Urothelium cell line (cell line): ENCODE results near the gene GGT6.

Source experiments
- DNase-seq: peaks from one replicate; pipeline ENCODE4 v3.0.0; 2011; ENCODE audit warnings: low spot score, mixed read lengths
- FAIRE-seq: peaks from 2 replicates; lab custom pipeline; 2011; peaks lifted over from hg19 to GRCh38; lab: Jason Lieb, UNC

GGT6 gene

DNA sequence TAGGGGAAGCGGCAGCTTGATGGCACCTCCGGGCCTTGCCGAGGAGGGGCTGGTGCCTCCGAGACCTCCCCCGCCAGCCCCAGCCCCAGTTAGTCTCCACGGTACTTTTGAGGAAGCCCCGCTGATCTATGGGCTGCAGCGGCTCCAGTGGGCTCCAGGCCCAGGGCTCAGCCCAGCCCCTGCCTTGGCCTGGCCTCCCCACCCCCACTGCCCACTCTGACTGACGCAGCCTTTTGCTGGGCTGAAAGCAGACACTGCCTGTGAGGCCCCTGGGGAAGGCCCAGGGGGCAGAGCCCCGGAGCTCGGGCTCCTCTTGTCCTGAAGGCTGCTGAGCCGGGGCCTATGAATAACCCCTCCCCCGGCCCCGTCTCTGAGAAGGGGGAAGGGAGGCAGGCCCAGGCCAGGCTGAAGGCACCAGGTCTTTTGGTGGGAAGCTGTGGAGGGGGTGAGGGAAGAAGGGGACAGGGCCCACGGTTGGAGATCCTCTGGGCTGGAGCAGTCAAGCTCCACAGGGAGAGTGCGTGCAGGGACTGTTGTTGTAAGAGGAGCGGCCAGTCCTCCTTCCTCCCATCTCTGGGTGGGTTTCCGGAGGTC lies 16.4 kb upstream of the GGT6 start:
- FAIRE-seq: no peak
- DNase-seq: no peak

DNA sequence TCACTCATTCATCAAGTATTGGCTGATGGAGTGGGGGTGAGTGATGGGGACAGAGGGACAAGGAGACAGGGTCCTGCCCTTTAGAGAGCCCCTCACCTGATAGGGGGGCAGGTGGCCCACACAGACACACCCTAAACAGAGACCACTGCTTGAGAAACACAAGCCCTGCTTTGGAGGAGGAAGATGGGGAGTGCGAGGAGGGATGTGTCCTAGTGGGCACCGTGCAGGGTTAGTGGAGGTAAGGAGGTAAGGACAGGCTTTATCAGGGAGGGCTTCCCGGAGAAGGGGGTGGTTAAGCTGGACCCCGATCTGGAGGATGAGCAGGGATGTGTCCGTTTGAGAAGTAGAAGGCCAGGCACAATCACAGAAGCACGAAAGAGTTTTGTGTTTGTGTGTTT lies 15.8 kb upstream of the GGT6 start:
- FAIRE-seq: no peak
- no peak for DNase-seq

DNA sequence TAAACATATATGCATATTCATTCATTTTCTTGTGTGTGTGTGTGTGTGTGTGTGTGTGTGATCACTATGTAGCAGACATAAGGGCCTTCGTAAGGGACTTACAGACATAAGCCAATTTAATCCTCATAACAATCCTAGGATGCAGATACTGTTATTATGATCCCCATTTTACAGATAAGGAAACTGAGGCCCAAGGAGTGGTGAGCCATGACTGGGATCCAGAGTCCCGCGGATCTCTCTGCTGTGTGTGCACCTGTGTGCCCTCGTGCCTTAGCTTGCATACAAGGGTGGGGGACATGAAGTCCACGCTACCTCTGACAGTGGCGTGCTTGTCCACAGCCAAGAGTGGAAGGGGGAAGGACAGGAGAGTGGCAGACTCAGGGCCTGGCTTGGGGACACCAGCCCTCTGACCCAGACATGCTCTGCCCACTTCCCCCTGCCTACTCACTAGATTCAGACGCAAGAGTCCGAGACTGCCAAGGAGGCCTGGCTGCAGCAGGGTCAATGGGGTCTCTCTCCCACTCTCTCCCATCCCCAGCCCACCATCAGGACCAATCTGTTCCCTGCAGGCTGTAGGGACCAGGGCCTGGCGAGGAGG lies 14.2 kb upstream of the GGT6 start:
- no peak for FAIRE-seq
- no peak for DNase-seq

DNA sequence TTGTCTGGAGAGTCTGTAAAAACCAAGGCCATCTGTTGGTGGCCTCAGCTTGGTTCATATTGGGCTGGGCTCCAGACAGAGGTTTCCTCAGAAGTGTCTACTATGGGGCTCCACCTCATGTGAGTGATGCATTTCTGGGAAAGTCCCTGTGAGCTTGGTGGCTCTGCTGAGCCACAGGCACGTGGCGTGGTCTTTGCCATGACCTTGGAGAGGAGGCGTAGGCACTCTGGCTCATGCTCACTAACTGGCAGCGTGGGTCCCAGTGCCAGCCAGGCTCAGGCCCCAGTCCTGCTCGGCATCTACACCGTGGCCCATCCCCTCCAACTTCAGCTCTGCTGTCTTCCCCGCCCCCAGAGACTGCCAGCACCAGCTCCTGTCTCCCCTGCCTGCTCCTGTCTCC lies 13.3 kb upstream of the GGT6 start:
- no peak for FAIRE-seq

DNA sequence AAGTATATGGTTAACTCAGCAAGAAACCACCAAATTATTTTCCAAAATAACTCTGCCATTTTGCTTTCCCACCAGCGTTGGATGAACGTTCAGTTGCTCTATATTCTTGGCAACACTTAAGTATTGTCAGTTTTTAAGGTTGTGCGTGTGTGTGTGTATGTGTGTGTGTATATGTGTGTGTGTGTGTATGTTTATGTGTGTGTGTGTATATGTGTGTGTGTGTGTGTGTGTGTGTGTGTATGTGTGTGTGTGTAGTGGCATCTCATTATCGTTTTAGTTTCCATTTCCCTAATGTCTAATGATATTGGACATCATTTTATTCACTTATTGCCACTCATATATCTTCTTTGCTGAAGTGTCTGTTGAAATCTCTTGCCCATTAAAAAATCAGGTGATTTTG lies 12.7 kb upstream of the GGT6 start:
- FAIRE-seq: no peak
- DNase-seq: no peak

More for the DNA sequence above, 13.3 kb upstream of the GGT6 start:
- DNase-seq: no peak

DNA sequence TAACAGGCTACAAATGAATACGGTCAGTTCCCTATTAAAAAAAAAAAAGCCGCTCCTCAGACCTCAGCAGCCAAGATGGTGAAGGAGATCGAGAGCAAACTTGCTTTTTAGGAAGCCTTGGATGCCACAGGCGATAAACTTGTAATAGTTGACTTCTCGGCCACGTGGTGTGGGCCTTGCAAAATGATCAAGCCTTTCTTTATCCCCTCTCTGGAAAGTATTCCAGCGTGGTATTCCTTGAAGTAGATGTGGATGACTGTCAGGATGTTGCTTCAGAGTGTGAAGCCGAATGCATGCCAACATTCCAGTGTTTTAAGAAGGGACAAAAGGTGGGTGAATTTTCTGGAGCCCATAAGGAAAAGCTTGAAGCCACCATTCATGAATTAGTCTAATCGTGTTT lies 11.8 kb upstream of the GGT6 start:
- FAIRE-seq (no peak), DNase-seq (no peak)

DNA sequence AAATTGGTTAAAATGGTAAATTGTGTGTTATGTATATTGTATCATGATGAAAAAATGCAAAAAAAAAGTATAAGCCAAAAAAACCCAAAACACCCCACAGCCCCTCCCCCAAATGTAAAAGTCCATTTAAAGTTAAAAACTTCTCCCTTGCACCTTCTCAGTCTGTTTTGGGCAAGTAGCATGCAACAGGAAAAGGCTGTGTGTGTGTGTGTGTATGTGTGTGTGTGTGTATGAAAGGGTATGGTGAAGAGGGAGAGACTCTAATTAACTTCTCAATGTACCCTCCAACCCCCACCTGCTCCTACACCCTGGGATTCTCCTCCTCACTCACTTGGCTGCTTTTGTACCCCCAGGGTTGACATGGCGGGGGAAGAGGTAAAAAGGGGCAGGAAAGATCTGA lies 9.2 kb upstream of the GGT6 start:
- no peak for DNase-seq
- FAIRE-seq: no peak

DNA sequence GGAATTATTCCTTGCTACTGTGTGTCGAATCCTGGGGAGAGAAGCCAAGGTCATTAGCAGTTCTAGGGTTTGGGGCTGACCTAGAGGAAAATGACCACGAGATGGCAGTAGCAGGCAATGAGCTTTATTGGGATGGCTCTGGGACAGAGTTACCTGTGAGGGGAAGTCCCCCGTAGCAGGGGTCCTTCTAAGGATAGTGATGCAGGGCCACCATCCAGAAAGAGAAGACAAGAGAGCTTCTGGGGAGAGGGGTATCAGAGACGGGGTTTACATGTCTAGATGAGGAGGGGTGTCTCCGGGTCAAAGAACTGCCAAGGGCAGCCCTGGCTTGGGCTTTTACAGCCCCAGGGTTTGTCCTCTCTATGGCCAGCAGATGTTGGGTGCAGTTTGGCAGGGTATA lies 6.4 kb upstream of the GGT6 start:
- DNase-seq: peak; percentile 59
- FAIRE-seq: no peak

DNA sequence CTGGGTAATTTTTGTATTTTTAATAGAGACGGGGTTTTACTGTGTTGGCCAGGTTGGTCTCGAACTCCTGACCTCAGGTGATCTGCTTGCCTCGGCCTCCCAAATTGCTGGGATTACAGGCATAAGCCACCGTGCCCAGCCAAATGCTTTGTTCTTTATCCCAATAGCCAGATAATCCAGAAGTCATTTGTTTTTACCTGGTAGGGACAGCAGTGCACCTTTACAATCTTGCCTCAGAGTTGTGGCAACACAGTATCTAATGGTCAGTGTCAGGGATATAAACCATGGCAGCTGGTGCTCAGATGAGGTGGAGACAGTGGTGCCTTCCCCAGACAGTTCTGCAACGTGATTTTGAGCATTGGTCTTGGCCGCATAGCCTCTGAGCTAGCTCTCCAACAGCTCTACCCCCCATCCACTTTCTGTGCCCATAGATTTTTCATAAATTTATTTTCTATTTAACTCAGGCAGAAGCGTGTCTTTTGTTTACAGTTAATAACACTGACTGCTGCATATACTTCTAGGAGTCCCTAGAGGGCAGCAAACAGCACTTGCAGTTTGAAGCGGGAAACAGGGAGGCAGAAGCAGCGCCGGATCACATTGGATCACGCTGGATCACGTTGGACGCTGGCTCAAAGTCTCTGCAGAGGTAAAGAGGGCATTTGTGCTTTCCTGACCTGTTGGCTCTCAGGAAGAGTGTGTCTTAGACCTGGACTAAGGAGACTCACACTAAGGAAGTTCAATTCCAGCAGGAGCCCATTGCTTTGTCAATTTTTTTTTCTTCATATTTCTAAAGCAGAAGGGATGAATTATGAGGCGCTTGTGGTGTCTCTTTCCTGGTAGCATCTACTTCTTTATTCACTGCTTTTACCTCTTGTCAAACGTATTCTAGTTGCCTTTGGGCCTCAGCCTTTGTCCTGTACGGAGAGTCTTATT lies 5.1 kb upstream of the GGT6 start:
- DNase-seq (peak; percentile 65), FAIRE-seq (no peak)

DNA sequence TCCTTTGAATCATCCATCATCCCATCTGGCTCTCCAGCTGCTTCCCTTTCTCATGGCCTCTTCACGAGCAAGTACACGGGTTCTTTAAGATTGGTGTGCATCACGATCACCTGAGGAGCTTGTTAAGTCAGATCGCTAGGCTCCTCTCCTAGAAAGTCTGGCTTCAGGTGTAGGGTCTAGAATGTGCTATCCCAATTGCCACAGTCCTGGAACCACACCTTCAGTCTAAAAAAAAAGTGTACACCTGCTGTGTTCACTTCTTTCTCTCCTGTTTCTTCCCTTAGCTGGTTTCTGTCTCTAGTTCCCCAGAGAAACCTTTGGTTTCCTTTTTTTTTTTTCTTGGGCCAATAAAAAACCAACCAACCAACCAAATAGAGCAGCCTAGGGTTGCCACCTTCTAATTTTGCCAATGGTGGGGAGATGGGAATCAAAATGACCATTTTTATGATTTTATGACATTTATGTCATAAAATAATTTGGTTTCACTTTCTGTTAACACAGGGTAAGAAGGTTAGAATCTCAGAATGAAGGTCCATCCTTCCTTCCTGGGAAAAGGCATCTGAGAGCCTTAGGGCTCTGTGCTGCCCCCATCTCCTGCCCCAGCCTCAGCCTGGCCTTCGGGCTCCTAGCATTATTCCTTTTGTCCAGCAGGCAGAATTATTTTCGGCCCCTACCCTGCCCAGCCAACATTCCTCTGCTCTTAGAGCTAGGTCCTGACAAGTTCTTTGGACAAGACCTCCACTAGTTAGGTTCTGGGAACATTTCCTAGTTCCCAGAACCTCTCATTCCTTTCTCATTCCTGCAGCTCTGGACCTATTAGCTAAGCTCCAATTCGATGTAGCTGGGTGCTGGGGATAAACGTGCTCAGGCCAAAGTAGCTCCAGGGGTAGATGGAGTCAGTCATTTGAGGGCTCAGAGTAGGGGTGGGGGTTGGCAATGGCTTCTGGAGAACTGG lies 1.9 kb upstream of the GGT6 start:
- no peak for FAIRE-seq

DNA sequence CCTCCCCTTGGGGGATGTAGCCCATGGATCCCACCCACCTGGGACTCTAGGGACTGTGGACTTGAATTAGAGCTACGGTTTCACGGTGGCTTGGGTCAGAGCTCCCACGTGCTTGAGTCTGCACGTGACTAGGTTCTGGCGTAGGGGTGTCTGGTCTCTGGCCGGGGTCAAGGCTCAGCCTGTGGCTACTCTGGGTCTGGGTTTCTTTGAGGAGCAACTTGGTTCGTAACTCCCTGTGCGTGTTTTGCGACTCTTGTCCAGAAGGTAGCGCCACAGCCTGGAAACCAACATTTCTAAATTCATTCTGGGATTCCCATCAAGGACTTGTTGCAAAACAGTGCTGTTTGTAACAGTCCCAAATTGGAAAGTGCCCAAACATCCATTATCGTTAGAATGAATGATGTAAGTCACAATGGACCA lies 470 bp upstream of the GGT6 start:
- FAIRE-seq (no peak), DNase-seq (no peak)

More for the DNA sequence above, 1.9 kb upstream of the GGT6 start:
- DNase-seq: no peak

DNA sequence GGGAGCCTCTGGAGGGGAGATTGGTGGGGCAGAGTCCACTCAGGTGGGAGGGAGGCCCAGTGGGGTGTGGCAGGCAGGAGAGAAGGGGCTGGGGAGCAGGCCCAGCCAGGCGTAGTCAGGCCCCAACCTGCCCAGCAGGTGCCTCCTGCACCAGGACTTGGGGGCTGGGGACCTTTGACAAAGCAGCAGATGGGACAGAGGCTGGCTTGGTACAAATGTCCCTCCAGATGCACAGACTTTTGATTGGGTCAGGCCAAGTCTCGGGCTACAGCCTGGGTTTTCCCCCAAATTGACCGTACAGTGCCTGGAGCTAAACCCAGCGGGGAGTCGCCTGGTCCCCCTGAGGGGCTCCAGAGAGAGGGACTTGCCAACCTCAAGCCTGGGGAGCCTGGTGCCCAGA lies 411 bp downstream of the GGT6 start:
- DNase-seq: no peak
- FAIRE-seq: no peak

DNA sequence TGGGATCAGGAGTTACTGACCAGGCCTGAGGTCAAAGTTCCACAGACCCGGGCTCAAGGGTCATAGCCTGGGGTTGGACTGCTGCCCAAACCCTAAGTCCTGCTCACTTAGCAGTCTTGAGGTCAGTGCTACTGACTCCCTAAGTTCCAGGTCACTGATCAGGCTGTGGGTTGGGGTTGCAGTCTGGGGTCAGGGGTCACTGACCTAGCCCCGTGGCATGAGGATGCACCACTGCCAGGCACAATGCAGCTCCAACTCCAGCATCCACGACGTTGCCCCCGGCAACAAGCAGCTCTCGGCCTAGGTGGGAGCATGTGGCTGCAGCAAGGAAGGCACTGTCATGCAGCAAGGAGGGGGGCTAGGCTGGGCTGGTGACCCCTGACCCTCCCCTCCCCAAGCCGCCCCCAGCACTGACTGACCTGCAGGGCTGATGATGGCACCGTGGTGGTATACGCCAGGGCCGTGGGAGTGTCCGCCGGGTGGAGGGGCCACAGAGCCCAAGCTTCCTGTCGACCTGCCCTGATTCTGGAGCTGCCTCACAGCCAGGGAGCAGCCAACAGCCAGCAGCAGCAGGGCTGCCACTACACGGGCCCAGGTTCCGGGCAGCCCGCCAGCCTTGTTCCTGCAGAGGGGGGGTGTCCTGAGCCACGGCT lies 1.1 kb downstream of the GGT6 start:
- FAIRE-seq (no peak), DNase-seq (no peak)

DNA sequence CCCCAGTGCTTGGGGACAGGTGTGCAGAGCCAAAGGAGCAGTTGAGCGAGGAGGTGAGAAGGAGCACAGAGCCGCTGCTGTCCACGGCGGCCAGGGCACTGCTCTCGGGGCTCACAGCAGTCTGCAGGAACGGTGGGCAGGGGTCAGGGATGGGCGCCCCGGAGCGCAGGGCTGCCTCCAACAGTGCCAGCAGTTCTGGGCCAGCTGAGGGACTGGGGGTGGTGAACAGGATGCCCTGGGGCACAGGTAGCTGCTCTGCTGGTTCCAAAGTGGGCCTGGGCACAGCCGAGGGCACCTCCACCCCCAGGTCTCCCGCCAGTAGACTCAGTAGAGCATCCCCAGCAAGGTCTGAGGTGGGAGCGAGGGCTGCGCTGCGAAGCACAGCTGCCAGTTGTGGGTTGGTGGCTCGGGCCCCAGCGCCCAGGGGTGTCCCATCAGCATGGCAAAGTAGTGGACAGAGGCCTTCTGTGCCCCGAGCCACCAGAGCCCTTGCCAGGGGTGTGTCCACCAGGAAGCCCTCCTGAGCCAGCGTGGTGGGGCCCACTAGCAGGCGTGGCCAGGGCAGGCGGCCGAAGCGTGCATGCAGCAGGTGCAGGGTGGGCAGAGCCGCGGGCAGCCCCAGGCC lies 1.9 kb downstream of the GGT6 start:
- no peak for FAIRE-seq
- no peak for DNase-seq

DNA sequence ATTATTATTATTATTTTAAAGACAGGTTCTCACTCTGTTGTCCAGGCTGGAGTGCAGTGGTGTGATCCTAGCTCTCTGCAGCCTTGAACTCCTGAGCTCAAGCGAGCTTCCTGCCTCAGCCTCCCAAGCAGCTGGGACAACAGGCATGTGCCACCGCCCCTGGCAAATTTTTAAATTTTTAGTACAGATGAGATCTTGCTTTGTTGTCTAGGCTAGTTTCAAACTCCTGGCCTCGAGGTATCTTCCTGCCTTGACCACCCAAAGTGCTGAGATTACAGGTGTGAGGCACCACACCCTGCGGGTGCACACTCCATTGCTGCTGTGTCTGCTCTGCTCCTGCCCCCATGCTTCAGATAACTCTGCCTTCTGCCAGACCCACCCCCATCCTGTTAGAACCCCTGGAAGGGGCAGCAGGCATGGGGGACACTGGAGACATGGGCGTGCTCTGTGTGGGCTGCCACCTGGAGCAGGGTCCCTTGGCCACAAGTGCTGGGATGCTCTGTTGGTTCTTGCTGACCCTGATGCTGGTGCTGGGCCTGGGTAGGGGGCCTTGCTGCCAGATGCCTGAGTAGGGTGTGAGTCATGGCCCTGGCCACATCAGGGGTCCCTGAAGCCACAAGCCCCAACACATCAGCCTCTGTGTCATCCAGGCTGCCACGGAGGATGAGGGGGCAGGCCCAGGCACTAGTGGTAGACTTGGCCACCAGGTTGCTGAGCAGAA lies 2.6 kb downstream of the GGT6 start:
- no peak for FAIRE-seq
- no peak for DNase-seq

DNA sequence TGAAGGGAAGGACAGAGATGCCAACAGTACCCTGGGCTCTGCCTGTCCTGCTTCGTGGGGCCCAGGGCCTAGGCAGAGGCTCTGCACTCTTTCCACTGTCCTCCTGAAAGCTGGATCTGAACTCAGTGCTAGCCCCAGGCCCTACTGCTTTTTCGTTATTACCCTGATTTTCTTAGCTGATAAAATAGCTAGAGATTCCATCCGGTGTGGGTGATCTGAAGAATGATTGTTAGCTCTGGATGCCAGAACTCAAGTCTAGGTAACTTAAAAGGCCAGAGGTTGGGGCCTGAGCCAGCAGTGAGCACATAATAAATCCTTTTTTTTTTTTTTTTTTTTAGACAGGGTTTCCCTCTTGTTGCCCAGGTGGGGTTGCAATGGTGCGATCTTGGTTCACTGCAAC lies 3.4 kb downstream of the GGT6 start:
- FAIRE-seq (no peak), DNase-seq (no peak)

DNA sequence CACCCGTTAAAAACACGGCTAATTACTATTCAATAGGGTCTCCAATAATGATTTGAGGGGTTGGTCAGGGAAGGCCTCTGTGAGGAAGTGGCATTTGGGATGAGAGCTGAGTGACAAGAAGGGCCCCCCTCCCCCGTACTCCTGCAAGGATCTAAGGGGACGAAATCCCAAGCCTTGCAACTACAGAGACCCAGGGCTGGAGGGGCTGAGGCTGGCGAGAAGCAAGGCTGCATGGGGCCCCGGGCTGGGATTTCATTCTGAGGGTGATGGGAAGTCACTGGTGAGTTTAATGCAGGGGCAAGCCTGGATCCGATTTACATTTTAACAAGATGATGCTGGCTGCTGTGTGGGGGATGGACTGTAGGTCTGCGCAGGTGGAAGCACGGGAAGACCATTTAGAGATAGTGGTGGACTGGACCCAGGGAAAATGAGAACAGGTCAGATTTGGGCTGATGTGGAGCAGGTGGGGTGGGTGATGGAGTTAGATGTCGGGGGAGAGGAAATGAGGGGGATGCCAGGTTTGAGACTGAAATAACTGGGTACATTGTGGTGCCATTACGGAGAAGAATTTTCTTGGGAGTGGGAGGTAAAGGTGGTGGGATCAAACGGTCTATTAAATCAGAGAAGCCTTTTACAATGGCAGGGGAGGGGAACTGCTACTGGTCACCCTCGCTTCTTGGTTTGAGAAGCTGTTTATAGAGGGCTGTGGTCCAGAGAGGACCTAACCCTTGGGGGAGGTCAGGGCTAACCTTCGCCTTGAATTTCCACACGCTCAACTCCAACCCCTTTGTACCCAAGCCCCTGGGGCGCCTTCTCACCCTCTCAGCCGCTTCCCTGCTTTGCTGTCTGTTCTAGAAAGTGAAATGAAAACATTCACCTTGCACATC lies 4.3 kb downstream of the GGT6 start:
- FAIRE-seq (no peak), DNase-seq (no peak)
